T-cell (primary cell): Measurements from ENCODE around the gene BCAS3. TPM values are rescaled to one million over a fixed set of nuclear protein-coding genes. Genes with fewer than 3 reads are reported as not detected.

Experiments
- ATAC-seq, 4 experiments: fragments of 200-7000 bp in 3 of 4; fragments of 150-1000 bp in 1 of 4; cut with Tn5 transposase; replicated peaks in 1 of 4; 1 replicate in 3 of 4; 2 replicates in 1 of 4; pipeline ENCODE4 v1.10.0; 2021; ENCODE audit warnings: moderate library complexity in 3 of 4, mild to moderate bottlenecking in 2 of 4, moderate number of reproducible peaks in 1 of 4
- CTCF ChIA-PET, 2 donors: fragments of 300-600 bp; sonication (Branson Sonifier 250); formaldehyde crosslinking; loops; one replicate each; lab custom pipeline; 2022; ENCODE audit warnings: antibody characterized with exemption in 2 of 2; lab: Charles Lee
- POLR2A ChIA-PET, 2 donors: fragments of 300-600 bp; sonication (Branson Sonifier 250); formaldehyde crosslinking; loops; one replicate each; lab custom pipeline; 2022; ENCODE audit warnings: antibody characterized with exemption in 2 of 2; lab: Charles Lee
- DNase-seq, 35 experiments: peaks; one replicate each; pipeline versions ENCODE4 v3.0.0 to v3.0.0-alpha.2; 2013 to 2023
- H3K27ac ChIP-seq: one replicate; pipeline ENCODE4 v1.5.1; 2013; ENCODE audit warnings: low read length
- H3K27me3 ChIP-seq, 2 experiments: replicated peaks in 1 of 2; 1 replicate in 1 of 2; 2 replicates in 1 of 2; pipeline versions ENCODE4 v1.6.1 to v1.7.0; 2013; ENCODE audit warnings: low read length in 1 of 2, mixed read lengths in 1 of 2; ENCODE audit not compliant: control insufficient read depth in 2 of 2, insufficient read depth in 2 of 2; ENCODE audit errors: extremely low read depth in 1 of 2
- H3K36me3 ChIP-seq, 2 donors: 1 replicate in 1 of 2; 2 replicates in 1 of 2; pipeline versions ENCODE4 v1.6.1 to v1.7.0; 2013; ENCODE audit warnings: low read length in 1 of 2; ENCODE audit not compliant: control insufficient read depth in 2 of 2, insufficient read depth in 1 of 2; ENCODE audit errors: extremely low read depth in 1 of 2
- H3K4me1 ChIP-seq, 2 experiments: 1 replicate in 1 of 2; 2 replicates in 1 of 2; pipeline versions ENCODE4 v1.6.1 to v1.7.0; 2013; ENCODE audit warnings: low read length in 2 of 2, mixed read lengths in 1 of 2; ENCODE audit not compliant: insufficient read depth in 2 of 2, control insufficient read depth in 1 of 2; ENCODE audit errors: extremely low read depth in 1 of 2
- H3K4me3 ChIP-seq, 2 donors: 1 replicate in 1 of 2; 2 replicates in 1 of 2; pipeline versions ENCODE4 v1.5.1 to v1.7.0; 2013; ENCODE audit warnings: mild to moderate bottlenecking in 2 of 2, low read length in 1 of 2, moderate library complexity in 1 of 2; ENCODE audit not compliant: control insufficient read depth in 1 of 2; ENCODE audit errors: extremely low read depth in 1 of 2
- H3K9me3 ChIP-seq: 2 replicates; pipeline ENCODE4 v1.7.0; 2013
- H3K27ac Mint-ChIP-seq, 2 donors: one replicate each; pipeline ENCODE4 v1.8.0; 2020 to 2021; ENCODE audit warnings: mild to moderate bottlenecking in 2 of 2, mixed read lengths in 2 of 2
- H3K27me3 Mint-ChIP-seq, 2 donors: one replicate each; pipeline ENCODE4 v1.8.0; 2021 to 2022; ENCODE audit warnings: mixed read lengths in 2 of 2
- H3K36me3 Mint-ChIP-seq: one replicate; pipeline ENCODE4 v1.8.0; 2021; ENCODE audit warnings: mixed read lengths
- H3K4me1 Mint-ChIP-seq, 3 donors: one replicate each; pipeline ENCODE4 v1.8.0; 2020 to 2022; ENCODE audit warnings: mixed read lengths in 3 of 3, mild to moderate bottlenecking in 1 of 3
- H3K4me3 Mint-ChIP-seq, 3 donors: one replicate each; pipeline ENCODE4 v1.8.0; 2020 to 2022; ENCODE audit warnings: mild to moderate bottlenecking in 3 of 3, mixed read lengths in 3 of 3, moderate library complexity in 3 of 3
- H3K9me3 Mint-ChIP-seq, 3 donors: one replicate each; pipeline ENCODE4 v1.8.0; 2020 to 2022; ENCODE audit warnings: mixed read lengths in 3 of 3
- WGBS: methylation state at CpG from one replicate; pipeline ENCODE4 v1.1.5; 2013; ENCODE audit warnings: missing lambda C conversion rate; ENCODE audit not compliant: insufficient coverage; 5-methylcytosine and 5-hydroxymethylcytosine counted together
- total RNA-seq, 35 experiments: library from RNA in 6 of 35; stranded (reverse) in 6 of 35; fragments of 120-200 nt in 1 of 35; gene quantifications; one replicate each; pipeline versions ENCODE4 v1.2.1 to v1.2.4 and lab custom pipeline; 2013 to 2026

BCAS3 gene
- total RNA-seq, 5 donors from 2014 or later (not counting 1 experiment from before 2014, with no cell fraction given): 33.8 to 57.8 (median 38.1) TPM

- H3K4me3 ChIP-seq: no peak overlapping the region
- DNase-seq (no peak), ATAC-seq (no peak)
- H3K36me3 Mint-ChIP-seq: peaks cover 7% of the 10 kb centered on the region
- no peak overlapping the region for H3K27ac ChIP-seq
- H3K4me1 Mint-ChIP-seq: peaks cover 13 to 33% (median 24%) of the 10 kb centered on the region in 3 donors
- POLR2A ChIA-PET: no interaction called here
- no peaks in the 10 kb centered on the region for H3K27me3 ChIP-seq
- no peaks in the 10 kb centered on the region for H3K9me3 Mint-ChIP-seq
- no peaks in the 10 kb centered on the region for H3K27me3 Mint-ChIP-seq
- 100% methylated on average over 2 of the region's 6 CpGs for WGBS
- peaks cover 0 to 11% of the 10 kb centered on the region in 2 experiments for H3K4me1 ChIP-seq
- H3K27ac Mint-ChIP-seq: no peak overlapping the region
- CTCF ChIA-PET: no interaction called here
- H3K36me3 ChIP-seq: no peaks in the 10 kb centered on the region
- no peaks in the 10 kb centered on the region for H3K9me3 ChIP-seq
- H3K4me3 Mint-ChIP-seq: no peak overlapping the region
Observed at GRCh38 chr17:61149106-61149825, 471.6 kb downstream of the BCAS3 start.

- H3K27me3 Mint-ChIP-seq: no peaks in the 10 kb centered on the region
- no peaks in the 10 kb centered on the region for H3K36me3 ChIP-seq
- no CpG with 5 or more reads among the region's 2 CpGs for whole genome bisulfite sequencing
- no peaks in the 10 kb centered on the region for H3K9me3 Mint-ChIP-seq
- no peak overlapping the region for H3K4me3 ChIP-seq
- no peaks in the 10 kb centered on the region for H3K27me3 ChIP-seq
- H3K36me3 Mint-ChIP-seq: peaks cover 7% of the 10 kb centered on the region
- DNase-seq (no peak), ATAC-seq (no peak)
- POLR2A ChIA-PET: no interaction called here
- peak overlapping the region in 1 of 2 donors; percentile 58 for H3K27ac Mint-ChIP-seq
- no peak overlapping the region for H3K27ac ChIP-seq
- peaks cover 12 to 30% (median 24%) of the 10 kb centered on the region in 3 donors for H3K4me1 Mint-ChIP-seq
- H3K4me3 Mint-ChIP-seq: no peak overlapping the region
- H3K9me3 ChIP-seq: no peaks in the 10 kb centered on the region
- CTCF ChIA-PET: no interaction called here
- peaks cover 0 to 8% of the 10 kb centered on the region in 2 experiments for H3K4me1 ChIP-seq
Observed at GRCh38 chr17:61149862-61150362, 472.3 kb downstream of the BCAS3 start.

- Mint-ChIP-seq H3K4me3 (no peak overlapping the region), H3K36me3 (peaks cover 7% of the 10 kb centered on the region), H3K27ac (no peak overlapping the region), H3K9me3 (no peaks in the 10 kb centered on the region), H3K27me3 (no peaks in the 10 kb centered on the region), H3K4me1 (peaks cover 12 to 25% (median 18%) of the 10 kb centered on the region in 3 donors)
- H3K27me3 ChIP-seq: no peaks in the 10 kb centered on the region
- ChIA-PET POLR2A (no interaction called here), CTCF (no interaction called here)
- no CpG with 5 or more reads among the region's 3 CpGs for WGBS
- DNase-seq (no peak), ATAC-seq (no peak)
- H3K36me3 ChIP-seq: no peaks in the 10 kb centered on the region
- no peak overlapping the region for H3K27ac ChIP-seq
- no peaks in the 10 kb centered on the region for H3K9me3 ChIP-seq
- no peak overlapping the region for H3K4me3 ChIP-seq
- H3K4me1 ChIP-seq: peaks cover 0 to 8% of the 10 kb centered on the region in 2 experiments
Observed at GRCh38 chr17:61150686-61151299, 473.1 kb downstream of the BCAS3 start.

GRCh38 chr17:61152898-61153297 lies 475.2 kb downstream of the BCAS3 start:
- peaks cover 7% of the 10 kb centered on the region for H3K36me3 Mint-ChIP-seq
- no peaks in the 10 kb centered on the region for H3K27me3 ChIP-seq
- H3K9me3 Mint-ChIP-seq: no peaks in the 10 kb centered on the region
- CTCF ChIA-PET: no interaction called here
- no peaks in the 10 kb centered on the region for H3K36me3 ChIP-seq
- WGBS: no CpG with 5 or more reads among the region's 1 CpG
- POLR2A ChIA-PET: interaction anchor here in 1 of 2 donors (0.6 kb wide), 1 partner anchor 81 kb away, joined by 3 read pairs; no protein-coding TSS in a partner anchor
- no peaks in the 10 kb centered on the region for H3K27me3 Mint-ChIP-seq
- ATAC-seq (no peak), DNase-seq (no peak)
- no peak overlapping the region for H3K4me3 Mint-ChIP-seq
- H3K4me1 Mint-ChIP-seq: peaks cover 12 to 25% (median 18%) of the 10 kb centered on the region in 3 donors
- H3K9me3 ChIP-seq: no peaks in the 10 kb centered on the region
- peaks cover 0 to 8% of the 10 kb centered on the region in 2 experiments for H3K4me1 ChIP-seq
- H3K4me3 ChIP-seq: no peak overlapping the region
- no peak overlapping the region for H3K27ac Mint-ChIP-seq
- no peak overlapping the region for H3K27ac ChIP-seq

GRCh38 chr17:61155590-61156237 lies 478.1 kb downstream of the BCAS3 start:
- no peaks in the 10 kb centered on the region for H3K36me3 ChIP-seq
- CTCF ChIA-PET: no interaction called here
- no peaks in the 10 kb centered on the region for H3K27me3 Mint-ChIP-seq
- peaks cover 2 to 11% of the 10 kb centered on the region in 2 experiments for H3K4me1 ChIP-seq
- H3K36me3 Mint-ChIP-seq: peaks cover 7% of the 10 kb centered on the region
- WGBS: no CpG with 5 or more reads among the region's 4 CpGs
- H3K27ac ChIP-seq: no peak overlapping the region
- no peak overlapping the region for H3K4me3 ChIP-seq
- H3K9me3 Mint-ChIP-seq: no peaks in the 10 kb centered on the region
- H3K4me3 Mint-ChIP-seq: no peak overlapping the region
- no peak overlapping the region for H3K27ac Mint-ChIP-seq
- H3K27me3 ChIP-seq: no peaks in the 10 kb centered on the region
- no peaks in the 10 kb centered on the region for H3K9me3 ChIP-seq
- ATAC-seq: no peak
- POLR2A ChIA-PET: interaction anchor here in 1 of 2 donors (0.6 kb wide), 1 partner anchor 10 kb away, joined by 4 read pairs; no protein-coding TSS in a partner anchor
- DNase-seq: no peak
- peaks cover 13 to 22% (median 13%) of the 10 kb centered on the region in 3 donors for H3K4me1 Mint-ChIP-seq

- POLR2A ChIA-PET: no interaction called here
Observed at GRCh38 chr17:61157246-61157886, 479.7 kb downstream of the BCAS3 start.

More at GRCh38 chr17:61157246-61157886, 479.7 kb downstream of the BCAS3 start:
- Mint-ChIP-seq H3K9me3 (no peaks in the 10 kb centered on the region), H3K36me3 (peaks cover 7% of the 10 kb centered on the region), H3K4me1 (peaks cover 18 to 28% (median 21%) of the 10 kb centered on the region in 3 donors), H3K27ac (no peak overlapping the region), H3K27me3 (no peaks in the 10 kb centered on the region), H3K4me3 (no peak overlapping the region)
- no peak overlapping the region for H3K27ac ChIP-seq
- H3K9me3 ChIP-seq: no peaks in the 10 kb centered on the region
- H3K4me3 ChIP-seq: no peak overlapping the region
- CTCF ChIA-PET: no interaction called here
- H3K36me3 ChIP-seq: no peaks in the 10 kb centered on the region
- no peak for ATAC-seq
- WGBS: no CpG with 5 or more reads among the region's 7 CpGs
- no peak for DNase-seq
- no peaks in the 10 kb centered on the region for H3K27me3 ChIP-seq
- peaks cover 4 to 18% of the 10 kb centered on the region in 2 experiments for H3K4me1 ChIP-seq
